ENCODE results near the gene SERPINA5.

DNA sequence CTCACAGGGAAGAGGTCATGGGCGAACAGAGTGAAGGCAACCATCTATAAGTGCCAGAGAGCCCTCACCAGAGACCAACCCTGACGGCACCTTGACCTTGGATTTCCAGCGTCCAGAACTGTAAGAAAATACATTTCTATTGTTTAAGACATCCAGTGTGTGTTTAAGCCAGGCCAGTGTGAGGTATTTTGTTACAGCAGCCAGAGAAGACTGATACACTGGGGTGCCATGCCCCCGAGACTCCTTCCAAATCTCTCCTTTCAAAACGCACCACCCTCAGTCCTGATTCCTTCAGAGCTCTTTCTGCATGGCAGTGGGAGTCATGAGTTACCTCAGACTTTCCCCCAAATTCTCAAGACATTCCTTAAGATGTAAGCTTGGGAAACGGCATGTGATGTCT, 2.5 kb upstream of the SERPINA5 start:
- TF ChIP-seq, protein P1, sequence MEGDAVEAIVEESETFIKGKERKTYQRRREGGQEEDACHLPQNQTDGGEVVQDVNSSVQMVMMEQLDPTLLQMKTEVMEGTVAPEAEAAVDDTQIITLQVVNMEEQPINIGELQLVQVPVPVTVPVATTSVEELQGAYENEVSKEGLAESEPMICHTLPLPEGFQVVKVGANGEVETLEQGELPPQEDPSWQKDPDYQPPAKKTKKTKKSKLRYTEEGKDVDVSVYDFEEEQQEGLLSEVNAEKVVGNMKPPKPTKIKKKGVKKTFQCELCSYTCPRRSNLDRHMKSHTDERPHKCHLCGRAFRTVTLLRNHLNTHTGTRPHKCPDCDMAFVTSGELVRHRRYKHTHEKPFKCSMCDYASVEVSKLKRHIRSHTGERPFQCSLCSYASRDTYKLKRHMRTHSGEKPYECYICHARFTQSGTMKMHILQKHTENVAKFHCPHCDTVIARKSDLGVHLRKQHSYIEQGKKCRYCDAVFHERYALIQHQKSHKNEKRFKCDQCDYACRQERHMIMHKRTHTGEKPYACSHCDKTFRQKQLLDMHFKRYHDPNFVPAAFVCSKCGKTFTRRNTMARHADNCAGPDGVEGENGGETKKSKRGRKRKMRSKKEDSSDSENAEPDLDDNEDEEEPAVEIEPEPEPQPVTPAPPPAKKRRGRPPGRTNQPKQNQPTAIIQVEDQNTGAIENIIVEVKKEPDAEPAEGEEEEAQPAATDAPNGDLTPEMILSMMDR (IDR thresholded peaks at IDR 0.05; ENCODE audit: low read length), result no peak
- no peak for TF ChIP-seq EZH2 (optimal IDR thresholded peaks at IDR 0.05; ENCODE audit: low read depth, low read length)
